Measurements from ENCODE around the gene PTPMT1.

GRCh38 chr11:47552056-47552565 lies 13.3 kb upstream of the PTPMT1 start:
- TF ChIP-seq CTCF (IDR thresholded peaks at IDR 0.05) (no peak), EP300 (IDR thresholded peaks at IDR 0.05) (no peak)
